Measurements from ENCODE around the gene FGF1.
"Not testable (repeated sequence)": the region's sequence is repeated elsewhere in the genome, so short reads cannot be mapped to it uniquely, and the experiment has no call there.

Gene FGF1

DNA sequence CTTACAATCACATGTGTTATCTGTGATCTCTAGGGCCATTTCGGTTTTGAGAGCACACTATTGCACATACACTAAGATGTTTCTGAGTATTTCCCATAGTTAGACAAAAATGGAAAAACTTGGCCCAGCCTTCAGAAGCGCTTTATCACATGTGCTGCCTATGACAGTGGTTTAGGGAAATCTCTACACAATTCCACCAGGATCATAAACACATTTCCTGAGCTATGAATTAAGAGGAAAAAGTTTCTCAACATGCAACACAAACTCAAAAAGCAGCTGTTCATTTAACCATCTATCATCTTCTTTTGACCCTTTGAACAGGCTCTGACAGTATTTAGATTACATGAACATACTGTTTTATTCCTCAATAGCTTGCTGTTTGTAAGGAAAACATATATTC is 15.1 kb downstream of the FGF1 start:
- DNase-seq (ENCODE audit: low read depth in 2 of 2) = no peak

DNA sequence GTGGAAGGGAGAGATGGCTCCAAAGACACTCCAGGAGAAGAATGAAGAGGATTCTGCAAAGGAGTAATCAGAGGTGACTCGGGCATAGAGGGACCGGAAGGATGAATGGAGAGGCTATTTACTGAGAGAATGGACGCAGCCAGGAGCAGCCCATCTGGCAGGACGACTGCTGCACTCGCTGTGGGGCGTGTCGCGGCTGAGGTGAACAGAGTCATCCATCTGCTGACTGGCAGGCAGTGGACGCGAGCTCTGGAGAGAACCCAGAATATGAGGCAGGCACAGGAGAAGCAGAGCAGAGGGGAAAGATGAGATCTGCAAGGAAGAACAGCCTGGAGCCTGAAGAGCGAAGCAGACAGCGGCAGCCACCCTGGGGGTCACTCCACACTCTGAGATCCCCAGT is 16.4 kb downstream of the FGF1 start:
- DNase-seq (ENCODE audit: low read depth in 2 of 2) = no peak

DNA sequence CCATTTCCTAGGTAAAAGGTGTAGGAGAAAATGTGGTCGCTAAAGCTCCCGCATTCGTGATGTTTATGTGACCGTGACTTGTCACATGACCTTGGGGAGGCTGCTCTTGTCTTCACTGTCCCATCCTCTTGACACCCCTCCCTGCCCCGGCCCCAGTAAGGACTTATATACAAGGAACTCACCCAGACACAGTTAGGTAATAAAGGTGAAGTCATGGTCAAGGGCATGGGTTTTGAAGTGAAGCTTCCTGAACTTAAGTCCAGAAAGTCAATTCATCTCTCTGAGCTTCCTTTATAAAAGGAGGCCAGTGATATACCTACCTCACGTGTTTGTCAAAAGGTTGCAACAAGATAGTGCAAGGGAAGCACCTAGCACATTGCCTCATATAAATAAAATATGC is 17.6 kb downstream of the FGF1 start:
- DNase-seq (ENCODE audit: low read depth in 2 of 2) = no peak

- no peak for DNase-seq (ENCODE audit: low read depth in 2 of 2)
Measured at GRCh38 chr5:142667831-142668230, 18.1 kb downstream of the FGF1 start.

- DNase-seq (ENCODE audit: low read depth in 2 of 2) = no peak
Measured at GRCh38 chr5:142664636-142665035, 21.3 kb downstream of the FGF1 start.

GRCh38 chr5:142664067-142664466 is 21.8 kb downstream of the FGF1 start:
- no peak for DNase-seq (ENCODE audit: low read depth in 2 of 2)

GRCh38 chr5:142663246-142663645 is 22.6 kb downstream of the FGF1 start:
- no peak for DNase-seq (ENCODE audit: low read depth in 2 of 2)

DNA sequence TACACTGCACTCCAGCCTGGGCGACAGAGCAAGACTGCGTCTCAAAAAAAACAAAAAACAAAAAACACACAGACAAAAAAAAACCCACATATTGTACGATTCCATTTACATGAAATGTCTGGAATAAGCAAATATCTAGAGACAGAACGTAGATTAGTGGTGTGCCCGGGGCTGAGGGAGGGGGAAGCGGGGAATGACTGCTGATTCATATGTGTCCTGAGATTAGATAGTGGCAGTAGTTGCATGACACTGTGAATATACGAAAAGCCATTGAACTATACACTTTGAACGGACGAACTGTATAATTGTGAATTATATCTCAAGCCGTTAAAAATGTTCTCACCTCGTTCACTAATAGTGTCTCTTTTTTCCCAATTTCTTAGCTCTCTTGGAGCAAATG is 23.9 kb downstream of the FGF1 start:
- DNase-seq (ENCODE audit: low read depth in 2 of 2) = no peak

GRCh38 chr5:142661143-142661542 is 24.7 kb downstream of the FGF1 start:
- no peak for DNase-seq (ENCODE audit: low read depth in 2 of 2)

- no peak for DNase-seq (ENCODE audit: low read depth in 2 of 2)
Measured at GRCh38 chr5:142660731-142661130, 25.2 kb downstream of the FGF1 start.

- DNase-seq (ENCODE audit: low read depth in 2 of 2) = no peak
Measured at GRCh38 chr5:142660196-142660595, 25.7 kb downstream of the FGF1 start.

DNA sequence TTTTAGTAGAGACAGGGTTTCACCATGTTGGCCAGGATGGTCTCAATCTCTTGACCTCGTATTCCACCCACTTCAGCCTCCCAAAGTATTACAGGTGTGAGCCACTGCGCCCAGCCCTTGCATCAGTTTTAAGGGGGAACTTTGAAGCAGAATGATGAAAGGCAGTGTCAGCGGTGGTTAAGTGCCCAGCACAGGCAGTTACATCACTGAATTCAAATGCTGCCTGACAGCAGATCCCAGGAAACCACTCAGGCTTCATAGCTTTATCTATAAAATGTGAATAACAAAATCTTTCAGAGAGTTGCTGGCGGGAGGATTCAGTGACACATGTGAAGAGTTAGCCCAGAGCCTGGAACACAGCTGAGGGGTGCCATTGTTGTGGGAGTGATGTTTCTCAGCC is 26.5 kb downstream of the FGF1 start:
- no peak for DNase-seq (ENCODE audit: low read depth in 2 of 2)

DNA sequence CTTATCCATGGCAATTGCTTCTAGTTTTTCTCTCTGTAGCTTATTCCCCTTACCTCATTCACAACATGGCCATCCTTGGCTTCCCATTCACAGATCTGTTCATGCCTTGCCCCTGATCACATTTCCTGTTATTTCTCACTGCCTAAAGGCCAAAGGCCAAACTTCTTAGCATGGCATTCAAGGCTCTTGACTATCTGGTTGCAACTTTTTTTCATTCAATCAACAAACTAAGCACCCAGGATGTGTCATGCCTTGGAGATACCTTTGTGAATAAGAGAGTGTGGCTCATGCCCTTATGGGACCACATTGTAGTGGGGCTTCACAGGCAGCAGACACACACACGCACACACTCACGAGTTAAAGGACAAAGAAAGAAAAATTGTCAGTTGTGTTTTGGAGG is 27.6 kb downstream of the FGF1 start:
- no peak for DNase-seq (ENCODE audit: low read depth in 2 of 2)

GRCh38 chr5:142657446-142657845 is 28.4 kb downstream of the FGF1 start:
- DNase-seq (ENCODE audit: low read depth in 2 of 2) = no peak

DNA sequence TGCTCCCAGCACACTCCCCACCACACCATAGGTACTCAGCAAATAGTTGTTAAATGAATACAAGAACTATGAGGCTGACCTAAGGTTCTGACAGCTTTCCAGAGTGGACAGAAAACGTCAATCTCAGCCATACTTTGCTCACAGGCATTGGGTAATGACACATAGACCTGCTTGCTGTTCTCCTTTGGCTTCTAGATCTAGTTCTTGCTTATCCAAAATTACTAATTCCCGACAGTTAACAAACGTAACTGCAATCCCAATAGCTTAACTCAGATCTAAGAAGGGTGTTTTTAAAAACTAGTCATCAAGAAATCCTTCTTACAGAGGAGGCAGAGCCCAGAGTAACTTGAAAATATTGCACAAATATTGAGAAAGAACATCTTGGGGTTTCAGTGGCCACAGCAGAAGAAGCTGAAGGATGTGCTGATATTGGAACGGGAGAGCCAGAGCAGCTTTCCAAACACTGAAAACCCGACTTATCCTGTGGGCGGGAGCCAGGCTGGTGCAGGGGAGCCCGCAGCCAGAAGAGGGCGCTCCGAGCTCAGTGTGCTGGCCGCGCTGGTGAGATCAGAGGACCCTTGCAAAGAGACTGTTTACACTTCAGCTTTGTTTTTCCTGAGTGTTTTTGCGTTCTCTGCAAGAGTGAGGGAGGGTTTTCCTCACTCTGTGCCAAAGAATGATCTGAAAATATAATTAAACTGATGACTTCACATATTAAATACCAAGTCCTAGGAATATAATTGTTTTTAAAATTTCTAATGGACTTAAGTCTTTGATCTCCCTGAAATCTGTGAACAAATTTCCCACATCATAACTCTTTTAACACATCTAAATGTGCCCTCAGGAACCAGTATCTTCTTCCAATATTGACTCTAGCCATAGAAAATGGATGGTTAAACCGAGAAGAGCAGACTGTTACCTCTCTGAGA is 30.3 kb downstream of the FGF1 start:
- DNase-seq (ENCODE audit: low read depth in 2 of 2) = peak; percentile 32 to 47

GRCh38 chr5:142654578-142655058 is 31.3 kb downstream of the FGF1 start:
- DNase-seq (ENCODE audit: low read depth in 2 of 2) = no peak

GRCh38 chr5:142653321-142653720 is 32.6 kb downstream of the FGF1 start:
- no peak for DNase-seq (ENCODE audit: low read depth in 2 of 2)

GRCh38 chr5:142652563-142652962 is 33.3 kb downstream of the FGF1 start:
- DNase-seq (ENCODE audit: low read depth in 2 of 2) = no peak

GRCh38 chr5:142650881-142651280 is 35.0 kb downstream of the FGF1 start:
- no peak for DNase-seq (ENCODE audit: low read depth in 2 of 2)

DNA sequence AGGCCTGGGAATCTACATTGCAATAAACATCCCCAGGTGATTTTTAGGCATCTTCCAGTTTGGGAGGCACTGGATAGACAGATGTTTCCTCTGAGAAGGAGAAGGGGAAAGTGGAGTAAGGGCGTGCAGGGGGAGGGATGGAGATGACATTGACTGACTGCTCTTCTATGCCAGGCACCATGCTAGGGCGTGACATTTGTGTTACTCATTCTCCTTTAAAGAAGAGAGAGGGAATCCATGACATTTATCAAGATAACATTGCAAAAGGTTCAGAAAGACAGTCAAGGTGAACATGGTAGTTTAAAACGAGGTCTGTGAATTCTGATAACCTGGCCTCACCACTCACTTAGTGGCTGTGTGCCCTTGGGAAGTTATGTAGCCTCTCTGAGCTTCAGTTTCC is 35.8 kb downstream of the FGF1 start:
- no peak for DNase-seq (ENCODE audit: low read depth in 2 of 2)

DNA sequence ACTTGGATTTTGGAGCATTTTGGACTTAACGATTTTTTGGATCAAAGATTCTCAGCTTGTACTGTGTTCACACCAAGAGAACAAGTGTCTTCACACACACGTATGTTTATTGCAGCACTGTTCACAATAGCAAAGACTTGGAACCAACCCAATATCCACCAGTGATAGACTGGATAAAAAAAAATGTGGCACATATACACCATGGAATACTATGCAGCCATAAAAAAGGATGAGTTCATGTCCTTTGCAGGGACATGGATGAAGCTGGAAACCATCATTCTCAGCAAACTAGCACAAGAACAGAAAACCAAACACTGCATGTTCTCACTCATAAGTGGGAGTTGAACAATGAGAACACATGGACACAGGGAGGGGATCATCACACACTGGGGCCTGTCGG is 37.8 kb downstream of the FGF1 start:
- DNase-seq (ENCODE audit: low read depth in 2 of 2) = not testable (repeated sequence)

DNA sequence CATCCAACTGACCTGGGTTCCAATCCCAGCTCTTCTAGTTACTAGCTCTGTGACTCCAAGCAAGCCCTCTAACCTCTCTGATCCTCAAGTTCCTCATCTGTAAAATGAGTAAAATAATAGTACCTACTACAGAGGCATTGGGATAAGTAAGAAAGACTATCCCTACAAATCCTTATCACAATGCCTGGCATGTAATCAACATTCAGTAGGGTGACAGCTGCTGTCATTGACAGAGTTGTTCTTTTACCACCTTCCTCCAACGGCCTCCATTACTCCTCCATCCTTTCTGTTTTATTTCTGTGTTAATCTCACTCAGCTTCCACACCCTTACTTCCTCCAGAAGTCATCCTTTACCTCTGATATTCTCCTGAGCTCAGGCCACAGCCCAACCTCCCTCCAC is 40.4 kb downstream of the FGF1 start:
- DNase-seq (ENCODE audit: low read depth in 2 of 2) = no peak

- no peak for DNase-seq (ENCODE audit: low read depth in 2 of 2)
Measured at GRCh38 chr5:142644640-142645361, 41.1 kb downstream of the FGF1 start.
